Non-pigmented ciliary epithelial cell (primary cell): ENCODE data around the gene GGPS1.
A peak's percentile ranks its signal among the peaks of the same experiment; 100 is the strongest.
"Not testable (repeated sequence)": the region's sequence is repeated elsewhere in the genome, so short reads cannot be mapped to it uniquely, and the experiment has no call there.

Experiments
- DNase-seq: peaks from one replicate; pipeline ENCODE4 v3.0.0-alpha.2; 2010; ENCODE audit warnings: low read depth

Gene GGPS1

DNA sequence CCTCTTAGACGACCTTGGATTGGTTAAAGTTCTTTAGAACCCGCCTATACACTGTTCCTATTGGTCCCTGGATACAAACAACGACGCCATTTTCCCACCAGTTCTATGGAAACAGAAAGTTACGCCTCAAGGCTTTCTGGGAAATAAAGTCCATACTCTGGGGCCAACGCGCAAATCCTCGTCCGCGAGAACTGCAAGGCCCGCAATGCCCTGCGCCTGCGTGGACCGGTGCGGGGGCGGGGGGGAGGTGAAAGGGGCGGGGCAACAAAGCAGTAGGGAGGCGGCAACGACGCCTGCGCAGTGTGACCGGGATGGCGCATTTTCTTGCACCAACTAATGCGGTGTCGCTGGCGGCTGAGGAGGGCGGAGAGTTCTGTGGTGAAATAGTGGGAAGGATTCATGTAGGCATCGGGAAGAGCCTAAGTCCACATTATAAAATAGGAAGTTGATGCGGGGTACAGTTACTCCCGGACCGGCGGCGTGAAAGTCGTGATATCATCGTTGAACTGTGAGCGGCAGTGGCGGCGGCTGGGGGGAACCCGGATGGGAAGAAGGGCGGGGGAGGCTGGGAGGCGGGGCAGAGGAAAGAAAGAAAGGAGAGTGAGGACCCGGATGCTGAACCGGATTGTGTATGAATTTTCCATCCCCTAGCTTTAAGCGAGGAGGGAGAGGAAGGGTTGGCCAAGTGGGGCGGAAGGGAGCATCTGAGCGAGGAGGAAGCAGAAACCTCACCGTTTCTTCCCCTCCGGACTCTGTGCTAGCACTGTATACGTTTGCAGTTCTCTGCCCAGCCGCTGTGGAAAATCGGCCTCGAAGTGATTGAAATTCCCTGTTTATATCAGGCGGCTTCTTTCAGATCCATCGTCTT, at the start of gene GGPS1:
Gene GGPS1, plus strand, starts transcription at position 300 of the 868 bp plus-strand sequence. CDS start 6,695 bp downstream, outside the sequence.
- peak; percentile 99 for DNase-seq

DNA sequence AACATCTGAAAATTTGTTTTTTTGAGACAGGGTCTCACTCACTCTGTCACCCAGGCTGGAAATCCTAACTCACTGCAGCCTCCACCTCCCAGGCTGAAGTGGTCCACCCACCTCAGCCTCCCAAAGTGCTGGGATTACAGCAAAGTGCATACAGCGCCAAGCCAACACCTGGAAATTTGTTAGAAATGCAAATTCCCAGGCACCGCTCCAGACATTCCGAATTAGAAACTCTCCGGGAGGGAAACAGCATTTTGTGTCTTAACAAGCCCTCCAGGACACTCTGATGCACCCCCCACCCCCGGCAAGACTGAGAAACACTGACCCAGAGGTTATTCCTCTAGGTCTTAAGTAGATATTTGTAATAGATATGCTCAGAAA, 49.5 kb upstream of the GGPS1 start:
- DNase-seq: no peak

DNA sequence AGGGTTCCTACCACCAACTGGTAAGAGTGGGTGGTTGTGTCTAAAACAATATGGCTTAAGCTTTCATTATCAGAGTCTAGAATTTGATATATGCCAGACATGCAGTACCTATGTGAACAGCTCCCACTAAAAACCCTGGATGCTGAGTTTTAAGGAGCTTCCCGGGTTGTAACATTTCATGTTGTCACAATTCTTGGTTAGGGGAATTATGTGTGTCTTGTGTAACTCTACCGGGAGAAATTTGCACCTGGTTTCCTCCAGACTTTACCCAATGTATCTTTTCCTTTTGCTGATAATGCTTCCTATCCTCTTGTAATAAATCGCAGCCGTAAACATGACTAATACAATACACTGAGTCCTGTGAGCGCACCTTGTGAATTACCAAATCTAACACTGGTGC, 48.7 kb upstream of the GGPS1 start:
- no peak for DNase-seq

DNA sequence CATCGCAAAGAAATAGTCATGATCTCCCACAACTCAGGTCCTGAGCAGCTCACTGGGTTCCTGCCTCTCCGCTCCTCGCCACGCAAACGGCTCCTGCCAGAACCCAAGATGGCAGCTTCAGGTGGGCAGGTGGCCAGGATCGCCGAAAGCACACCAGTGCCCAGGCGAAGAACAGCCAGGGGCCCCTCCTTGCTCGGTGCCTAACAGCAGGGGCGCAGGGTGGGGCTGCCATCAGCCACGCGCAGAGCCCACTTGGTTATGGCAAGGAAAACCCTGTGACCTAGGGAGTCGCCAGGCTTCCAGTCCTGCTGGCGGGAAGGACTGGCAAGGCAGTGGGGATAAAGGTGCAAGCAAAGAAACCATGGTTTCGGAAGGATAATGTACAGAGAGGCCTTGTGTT, 47.9 kb upstream of the GGPS1 start:
- no peak for DNase-seq

DNA sequence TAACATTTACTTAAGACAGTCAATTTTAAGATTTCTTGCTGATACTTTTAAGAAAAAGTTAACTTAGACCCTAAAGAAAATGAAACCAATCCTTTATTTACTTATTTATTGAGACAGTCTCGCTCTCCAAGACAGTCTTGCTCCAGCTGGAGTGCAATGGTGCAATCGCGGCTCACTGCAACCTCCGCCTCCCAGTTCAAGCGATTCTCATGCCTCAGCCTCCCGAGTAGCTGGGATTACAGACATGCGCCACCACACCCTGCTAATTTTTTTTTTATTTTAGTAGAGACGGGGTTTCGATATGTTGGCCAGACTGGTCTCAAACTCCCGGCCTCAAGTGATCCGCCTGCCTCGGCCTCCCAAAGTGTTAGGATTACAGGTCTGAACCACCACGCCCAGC, 44.7 kb upstream of the GGPS1 start:
- not testable (repeated sequence) for DNase-seq

DNA sequence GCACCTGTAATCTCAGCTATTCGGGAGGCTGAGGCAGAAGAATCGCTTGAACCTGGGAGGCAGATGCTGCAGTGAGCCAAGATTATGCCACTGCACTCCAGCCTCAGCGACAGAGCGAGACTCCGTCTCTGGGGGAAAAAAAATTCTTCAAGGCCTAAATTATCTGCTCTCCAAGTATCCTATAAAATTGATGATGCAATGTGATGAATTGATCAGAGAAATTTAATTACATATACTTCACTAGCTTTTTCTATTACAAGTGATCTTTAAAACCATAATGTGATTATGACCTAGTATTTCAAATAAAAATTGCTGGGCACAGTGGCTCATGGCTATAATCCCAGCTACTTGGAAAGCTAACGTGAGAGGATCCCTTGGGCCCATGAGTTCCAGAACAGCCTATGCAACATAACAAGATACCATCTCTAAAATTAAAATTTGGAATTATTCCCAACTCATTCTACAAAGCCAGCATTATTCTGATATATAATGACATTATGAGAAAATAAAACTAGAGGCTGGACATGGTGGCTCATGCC, 44.1 kb upstream of the GGPS1 start:
- DNase-seq: no peak

DNA sequence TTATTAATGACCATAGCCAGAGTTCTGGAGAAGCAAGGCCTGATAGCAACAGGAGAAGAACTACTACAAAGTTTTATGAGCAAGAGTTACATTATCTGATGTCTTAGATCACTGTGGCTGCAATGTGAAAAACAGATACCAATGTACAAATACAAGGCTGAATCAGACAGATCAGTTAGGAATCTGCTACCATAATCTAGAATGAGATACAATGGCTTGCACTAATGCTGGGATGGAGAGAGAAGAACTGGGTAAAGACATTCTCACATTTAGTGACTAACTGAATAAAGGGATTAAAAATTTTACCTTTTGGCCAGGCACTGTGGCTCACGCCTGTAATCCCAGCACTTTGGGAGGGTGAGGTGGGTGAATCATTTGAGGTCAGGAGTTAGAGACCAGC, 41.7 kb upstream of the GGPS1 start:
- DNase-seq: no peak

DNA sequence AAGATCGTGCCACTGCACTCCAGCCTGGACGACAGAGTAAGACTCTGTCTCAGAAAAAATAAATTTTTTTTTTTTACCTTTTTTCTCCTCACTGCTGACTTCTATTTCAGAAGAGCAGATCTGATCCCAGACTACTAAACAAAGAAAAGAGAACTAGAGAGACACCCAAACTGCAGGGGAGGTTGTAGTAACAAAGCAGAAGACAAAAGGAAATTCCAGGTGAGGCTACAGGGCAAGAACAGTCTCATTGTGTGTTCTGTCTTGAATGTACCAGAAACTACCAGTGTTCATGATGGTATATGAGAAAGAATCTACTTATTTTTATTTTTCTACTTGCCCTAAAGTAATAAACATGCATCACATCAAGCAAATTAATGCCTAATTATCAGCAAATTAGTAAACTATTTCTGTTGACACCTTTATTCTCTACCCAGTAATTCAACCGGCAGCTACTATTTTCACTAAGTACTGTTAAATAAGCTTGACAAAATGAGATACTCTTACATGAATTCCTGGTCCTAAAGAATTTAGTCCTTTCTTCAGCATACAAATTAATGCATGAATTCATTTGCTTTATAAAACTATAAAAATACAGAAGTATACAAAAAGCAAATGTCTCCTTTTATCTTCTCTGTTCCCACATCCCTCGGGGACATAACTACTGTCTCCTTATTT, 41.0 kb upstream of the GGPS1 start:
- no peak for DNase-seq

DNA sequence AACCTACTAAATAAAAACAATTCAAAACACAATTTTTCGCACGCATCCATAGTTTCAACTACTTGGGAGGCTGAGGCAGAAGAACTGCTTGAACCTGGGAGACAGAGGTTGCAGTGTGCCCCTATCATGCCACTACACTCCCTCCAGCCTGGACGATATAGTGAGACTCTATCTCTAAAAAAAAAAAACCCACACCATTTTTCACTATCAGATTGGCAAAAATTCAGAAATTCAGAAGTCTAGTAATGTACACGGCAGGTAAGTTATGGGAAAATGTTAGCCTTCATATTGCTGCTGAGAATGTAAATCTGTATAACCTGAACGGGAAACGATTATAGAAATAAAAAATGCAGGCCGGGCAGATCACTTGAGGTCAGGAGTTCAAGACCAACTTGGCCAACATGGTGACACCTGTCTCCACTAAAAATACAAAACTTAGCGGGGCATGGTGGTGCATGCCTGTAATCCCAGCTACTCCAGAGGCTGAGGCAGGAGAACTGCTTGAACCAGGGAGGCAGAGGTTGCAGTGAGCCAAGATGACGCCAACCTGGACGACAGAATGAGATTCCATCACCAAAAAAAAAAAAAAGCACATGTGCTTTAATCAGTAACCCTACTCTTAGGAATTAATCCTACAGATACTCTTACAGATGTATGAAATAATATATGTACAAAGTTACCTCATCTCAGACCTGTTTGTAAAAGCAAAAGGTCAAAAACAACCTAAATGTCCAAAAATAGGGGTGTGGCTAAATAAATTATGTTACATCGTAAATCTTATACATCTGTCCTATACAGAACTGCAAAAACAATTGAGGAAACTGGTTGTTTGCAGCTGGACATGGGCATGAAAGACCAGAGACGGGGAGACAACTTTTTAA, 38.3 kb upstream of the GGPS1 start:
- DNase-seq: no peak

DNA sequence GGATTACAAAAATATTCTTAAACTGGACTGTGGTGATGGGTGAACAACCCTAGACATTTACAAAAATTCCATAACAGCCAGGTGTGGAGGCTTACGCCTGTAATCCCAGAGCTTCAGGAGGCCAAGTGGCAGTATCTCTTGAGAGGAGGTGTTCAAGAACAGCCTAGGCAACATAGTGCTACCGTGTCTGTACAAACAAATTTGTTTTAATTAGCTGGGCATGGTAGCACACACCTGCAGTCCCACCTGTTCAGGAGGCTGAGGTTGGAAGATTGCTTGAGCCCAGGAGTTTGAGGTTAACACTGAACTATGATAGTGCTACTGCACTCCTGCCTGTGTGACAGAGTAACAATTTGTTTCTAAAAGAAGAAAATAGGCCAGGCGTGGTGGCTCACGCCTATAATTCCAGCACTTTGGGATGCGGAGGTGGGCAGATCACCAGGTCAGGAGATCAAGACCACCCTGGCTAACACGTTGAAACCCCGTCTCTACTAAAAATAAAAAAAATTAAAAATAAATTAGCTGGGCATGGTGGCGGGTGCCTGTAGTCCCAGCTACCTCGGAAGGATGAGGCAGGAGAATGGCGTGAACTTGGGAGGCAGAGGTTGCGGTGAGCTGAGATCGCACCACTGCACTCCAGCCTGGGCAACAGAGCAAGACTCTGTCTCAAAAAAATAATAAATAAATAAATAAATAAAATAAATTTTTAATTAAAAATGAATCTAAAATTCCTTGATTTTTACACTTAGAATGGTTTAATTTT, 37.4 kb upstream of the GGPS1 start:
- DNase-seq: no peak

DNA sequence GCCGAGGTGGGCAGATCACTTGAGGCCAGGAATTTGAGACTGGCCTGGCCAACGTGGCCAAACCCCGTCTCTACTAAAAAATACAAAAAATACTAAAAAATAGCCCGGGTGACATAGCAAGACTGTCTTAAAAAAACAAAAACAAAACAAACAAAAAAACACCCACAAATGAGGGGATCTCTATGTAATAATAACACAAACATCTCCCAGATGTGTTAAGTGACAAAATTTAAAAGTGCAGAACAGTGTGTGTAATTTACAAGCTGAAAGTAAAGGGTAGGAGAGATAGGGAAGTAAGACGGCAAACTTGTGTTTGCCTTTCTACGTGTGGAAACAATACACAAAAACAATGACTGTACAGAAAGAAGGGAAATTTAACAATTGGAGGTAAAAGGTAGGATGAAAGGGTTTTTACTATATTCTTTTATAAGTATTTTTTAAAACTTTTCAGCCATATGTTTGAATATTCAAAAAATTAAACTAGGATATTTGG, 36.7 kb upstream of the GGPS1 start:
- no peak for DNase-seq

DNA sequence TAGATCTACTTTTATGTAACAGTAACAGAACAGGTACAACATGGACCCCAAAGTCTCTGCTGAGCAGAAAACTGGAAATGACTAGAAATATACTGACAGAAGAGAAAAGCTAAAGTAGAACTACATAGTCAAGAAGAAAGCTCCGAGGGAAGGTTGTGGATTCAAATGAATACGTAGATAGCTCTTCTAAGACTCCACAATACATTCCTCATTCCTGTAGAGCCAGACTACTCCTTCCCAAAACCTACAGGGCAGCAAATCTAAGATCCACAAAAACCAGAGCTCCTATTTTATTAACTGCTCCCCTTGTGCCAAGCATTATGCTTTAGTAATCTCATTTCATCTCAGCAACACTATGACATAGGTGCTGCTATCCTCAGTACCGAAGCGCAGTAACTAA, 35.6 kb upstream of the GGPS1 start:
- no peak for DNase-seq

DNA sequence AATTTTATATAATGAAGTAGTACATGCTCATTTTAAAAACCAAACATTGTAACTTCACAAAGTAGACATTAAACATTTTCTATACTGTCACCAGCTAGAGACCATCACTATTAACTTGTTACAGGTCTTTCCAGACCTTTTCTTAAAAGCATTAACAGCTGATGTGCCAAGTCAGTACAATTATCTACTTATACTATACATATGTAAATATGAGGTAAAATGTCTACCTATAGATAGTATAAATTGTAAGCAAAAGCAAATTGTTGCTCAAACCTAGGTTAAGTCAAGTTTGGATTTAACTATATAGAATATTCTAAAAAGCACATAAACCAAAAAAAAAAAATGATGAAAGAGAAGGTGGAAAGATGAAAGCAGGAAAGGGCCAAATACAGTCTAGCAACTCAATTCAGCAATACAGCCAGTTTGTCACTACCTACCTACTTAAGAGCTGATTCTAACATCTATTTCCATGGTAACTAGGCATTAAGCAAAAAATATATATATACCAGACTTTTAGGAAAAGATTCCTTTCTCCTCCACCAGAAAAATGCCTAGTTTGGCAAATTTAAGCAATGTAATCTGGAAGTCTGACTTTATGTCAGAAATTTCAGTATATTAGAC, 34.9 kb upstream of the GGPS1 start:
- DNase-seq: no peak

DNA sequence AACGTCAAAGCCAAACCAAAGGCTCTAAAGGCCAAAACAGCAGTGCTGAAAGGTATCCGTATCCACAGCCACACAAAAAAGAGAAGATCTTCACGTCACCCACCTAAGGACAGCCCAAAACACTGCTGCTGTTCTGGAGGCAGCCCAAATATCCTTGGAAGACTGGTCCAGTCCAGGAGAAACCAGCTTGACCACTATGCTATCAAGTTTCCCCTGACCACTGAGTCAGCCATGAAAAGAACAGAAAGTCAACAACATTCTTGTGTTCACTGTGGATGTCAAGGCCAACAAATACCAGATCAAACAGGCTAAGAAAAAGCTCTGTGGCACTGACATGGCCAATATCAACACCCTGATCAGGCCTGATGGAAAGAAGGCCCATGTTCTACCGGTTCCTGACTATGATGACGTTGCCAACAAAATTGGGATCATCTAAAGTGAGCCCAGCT, 32.4 kb upstream of the GGPS1 start:
- peak; percentile 50 for DNase-seq

DNA sequence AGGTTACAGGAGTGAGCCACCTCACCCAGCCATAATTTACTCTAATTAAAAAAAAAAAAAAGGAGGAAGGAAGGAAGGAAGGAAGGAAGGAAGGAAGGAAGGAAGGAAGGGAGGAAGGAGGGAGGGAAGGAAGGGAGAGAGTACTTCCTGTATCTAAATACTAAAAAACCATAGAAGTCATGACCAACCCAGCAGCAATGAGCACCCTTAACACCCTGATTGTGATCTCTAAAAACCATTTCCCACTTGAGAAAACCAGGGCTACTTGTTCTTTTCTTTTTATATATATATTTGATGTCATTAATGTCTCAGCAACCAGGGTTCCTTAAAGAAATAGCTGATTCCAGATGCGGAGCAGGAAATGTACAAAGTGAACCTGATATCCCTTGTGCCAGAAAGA, 31.6 kb upstream of the GGPS1 start:
- DNase-seq: no peak

DNA sequence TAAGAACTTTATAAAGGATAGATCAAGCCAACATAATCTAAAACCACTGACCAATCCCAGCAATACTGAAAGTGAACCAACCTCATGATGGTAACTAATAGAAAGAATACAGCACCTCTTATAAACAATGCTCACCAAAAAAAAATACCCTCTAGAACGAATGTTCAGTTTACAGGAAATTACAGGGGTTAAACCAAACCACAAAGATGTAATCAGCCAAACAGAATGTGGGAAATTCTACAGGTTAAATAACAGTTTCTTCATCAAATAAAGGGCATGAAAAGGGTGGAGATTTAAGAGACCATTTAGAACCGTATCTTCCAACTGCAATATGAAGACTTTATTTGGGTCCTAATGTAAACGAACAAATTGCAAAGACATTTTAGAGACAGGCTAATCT, 30.8 kb upstream of the GGPS1 start:
- peak; percentile 46 for DNase-seq

DNA sequence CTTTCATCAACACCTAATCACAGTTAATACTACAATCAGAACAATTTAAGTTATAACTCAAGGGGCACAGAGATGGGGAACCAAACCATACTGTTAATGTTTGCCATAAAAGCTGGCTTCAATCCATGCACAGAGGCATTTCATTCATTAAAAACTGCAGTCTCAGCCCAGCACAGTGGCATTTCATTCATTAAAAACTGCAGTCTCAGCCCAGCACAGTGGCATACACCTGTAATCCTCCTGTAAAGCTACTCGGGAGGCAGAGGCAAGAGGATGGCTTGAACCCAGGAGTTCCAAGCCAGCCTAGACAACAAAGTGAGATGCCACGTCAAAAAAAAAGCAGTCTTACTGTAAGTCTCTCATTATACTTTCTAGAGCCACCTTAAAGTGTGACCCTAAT, 29.6 kb upstream of the GGPS1 start:
- no peak for DNase-seq

DNA sequence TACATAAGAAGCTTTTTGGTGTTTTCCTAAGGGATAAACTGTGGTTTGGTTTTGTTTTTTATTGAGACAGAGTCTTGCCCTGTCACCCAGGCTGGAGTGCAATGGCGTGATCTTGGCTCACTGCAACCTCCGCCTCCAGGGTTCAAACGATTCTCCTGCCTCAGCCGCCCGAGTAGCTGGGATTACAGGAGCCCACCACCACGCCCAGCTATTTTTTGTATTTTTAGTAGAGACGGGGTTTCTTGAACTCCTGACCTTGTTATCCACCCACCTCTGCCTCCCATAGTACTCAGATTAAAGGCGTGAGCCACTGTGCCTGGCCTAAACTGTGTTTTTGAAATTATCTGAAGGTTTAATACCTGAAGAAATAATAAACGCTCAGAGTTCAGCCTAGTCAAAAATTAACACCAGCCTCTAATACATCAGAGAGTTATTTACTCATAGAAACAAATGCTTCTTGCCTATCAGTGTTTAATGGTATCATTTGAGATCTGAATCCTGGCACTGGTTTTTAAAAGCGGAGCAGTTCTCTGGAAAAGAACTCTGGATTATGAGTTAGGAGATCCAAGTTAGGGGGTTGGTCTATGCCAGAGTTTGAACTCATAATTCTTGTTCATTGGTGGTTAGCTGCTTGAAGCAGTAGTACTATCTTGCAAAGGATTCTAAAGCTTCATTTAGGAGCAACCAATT, 29.1 kb upstream of the GGPS1 start:
- no peak for DNase-seq

DNA sequence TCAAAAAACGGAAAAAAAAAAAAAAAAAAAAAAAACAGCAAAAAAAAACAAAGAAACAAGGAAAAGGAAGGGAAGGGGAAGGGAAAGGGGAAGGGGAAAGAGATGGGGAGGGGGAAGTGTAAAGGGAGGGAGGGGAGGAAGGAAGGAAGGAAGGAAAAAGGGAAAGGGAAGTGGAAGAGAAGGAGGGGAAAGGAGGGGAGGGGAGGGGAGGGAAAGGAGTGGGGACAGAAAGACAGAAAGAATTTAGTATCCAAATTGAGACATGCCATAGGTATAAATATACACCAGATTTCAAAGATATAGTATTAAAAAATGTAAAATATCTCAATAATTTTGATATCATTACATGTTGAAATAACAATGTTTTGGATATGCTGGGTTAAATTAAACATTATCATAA, 26.2 kb upstream of the GGPS1 start:
- no peak for DNase-seq
